HepG2 (cell line): ENCODE measurements around the gene CSNK2B. TPM values are rescaled to one million over a fixed set of nuclear protein-coding genes. Genes with fewer than 3 reads are reported as not detected.

Source experiments
- E2F2 ChIP-seq: sonication (generic); formaldehyde crosslinking; IDR thresholded peaks from 2 replicates; pipeline ENCODE4 v1.4.0; 2020; ENCODE audit warnings: missing genetic modification reagents, borderline replicate concordance
- GFI1 ChIP-seq: sonication (generic); formaldehyde crosslinking; IDR thresholded peaks from 2 replicates; pipeline ENCODE4 v1.5.0; 2020; ENCODE audit warnings: missing genetic modification reagents, mild to moderate bottlenecking, borderline replicate concordance
- JDP2 ChIP-seq: sonication (generic); formaldehyde crosslinking; IDR thresholded peaks from 2 replicates; pipeline ENCODE4 v1.8.1; 2022; ENCODE audit warnings: missing genetic modification reagents, borderline replicate concordance
- LBX2 ChIP-seq: sonication (generic); formaldehyde crosslinking; IDR thresholded peaks from 2 replicates; pipeline ENCODE4 v1.5.0; 2020; ENCODE audit warnings: missing genetic modification reagents, mild to moderate bottlenecking, borderline replicate concordance
- MAX ChIP-seq: IDR thresholded peaks from 2 replicates; pipeline ENCODE4 v1.6.1; 2012; ENCODE audit warnings: inconsistent platforms
- MLLT10 ChIP-seq: sonication (generic); formaldehyde crosslinking; IDR thresholded peaks from 2 replicates; pipeline ENCODE4 v1.4.0; 2020; ENCODE audit warnings: missing genetic modification reagents
- MYC ChIP-seq: sonication (generic); formaldehyde crosslinking; IDR thresholded peaks from 2 replicates; pipeline ENCODE4 v1.9.0; 2021; ENCODE audit warnings: missing genetic modification reagents, borderline replicate concordance
- NCOA2 ChIP-seq: sonication (generic); formaldehyde crosslinking; IDR thresholded peaks from 2 replicates; pipeline ENCODE4 v1.8.0; 2022; ENCODE audit warnings: inconsistent platforms
- NFAT5 ChIP-seq: sonication (generic); formaldehyde crosslinking; IDR thresholded peaks from 2 replicates; pipeline ENCODE4 v1.4.0; 2020; ENCODE audit warnings: missing genetic modification reagents
- NR2C2 ChIP-seq: sonication (generic); formaldehyde crosslinking; IDR thresholded peaks from 2 replicates; pipeline ENCODE4 v1.4.0; 2020; ENCODE audit warnings: missing genetic modification reagents, mild to moderate bottlenecking, moderate library complexity, borderline replicate concordance
- RBFOX2 ChIP-seq: fragments of 200-400 bp; formaldehyde crosslinking; IDR thresholded peaks from 2 replicates; pipeline ENCODE4 v1.6.1; 2017; ENCODE audit warnings: low read depth, mild to moderate bottlenecking, low read length
- TERF1 ChIP-seq: sonication (generic); formaldehyde crosslinking; IDR thresholded peaks from 2 replicates; pipeline ENCODE4 v1.8.0; 2022; ENCODE audit warnings: mild to moderate bottlenecking, missing genetic modification reagents, moderate library complexity
- ZBTB20 ChIP-seq: sonication (generic); formaldehyde crosslinking; IDR thresholded peaks from 2 replicates; pipeline ENCODE4 v1.8.1; 2023; ENCODE audit warnings: missing genetic modification reagents, low read depth, mild to moderate bottlenecking, borderline replicate concordance
- ZBTB25 ChIP-seq: IDR thresholded peaks from 2 replicates; pipeline ENCODE4 v1.6.1; 2018; ENCODE audit warnings: missing genetic modification reagents
- ZBTB7A ChIP-seq: sonication (generic); formaldehyde crosslinking; IDR thresholded peaks from 2 replicates; pipeline ENCODE4 v1.8.0; 2022; ENCODE audit warnings: mild to moderate bottlenecking, missing genetic modification reagents
- ZMYM2 ChIP-seq: sonication (generic); formaldehyde crosslinking; IDR thresholded peaks from 2 replicates; pipeline ENCODE4 v1.8.0; 2022; ENCODE audit warnings: mild to moderate bottlenecking, missing genetic modification reagents
- ZNF224 ChIP-seq: sonication (generic); formaldehyde crosslinking; IDR thresholded peaks from 2 replicates; pipeline ENCODE4 v1.5.0; 2020; ENCODE audit warnings: mild to moderate bottlenecking, missing genetic modification reagents
- ZNF441 ChIP-seq: sonication (generic); formaldehyde crosslinking; IDR thresholded peaks from 2 replicates; pipeline ENCODE4 v1.7.0; 2021; ENCODE audit warnings: missing genetic modification reagents, borderline replicate concordance
- ZNF484 ChIP-seq: sonication (generic); formaldehyde crosslinking; IDR thresholded peaks from 2 replicates; pipeline ENCODE4 v1.5.1; 2020; ENCODE audit warnings: mild to moderate bottlenecking, low read depth, missing genetic modification reagents, borderline replicate concordance
- polyA plus RNA-seq, 8 experiments: library from polyadenylated mRNA; depleted of rRNA in 3 of 8; stranded (reverse) in 7 of 8; unstranded in 1 of 8; fragments of >200 nt; fragmentation: Illumina TruSeq in 4 of 8; extraction: Trizol in 4 of 8; gene quantifications; 2 replicates each; pipeline versions ENCODE4 v1.2.1 to v1.2.3, GENCODE V29; 2011 to 2016; ENCODE audit warnings: low read depth in 4 of 8, missing spikeins in 1 of 8, mixed read lengths in 1 of 8; ENCODE audit not compliant: insufficient read depth in 1 of 8
- total RNA-seq, 5 experiments: library from RNA; depleted of rRNA; stranded (reverse); fragments of >200 nt; fragmentation: Illumina TruSeq; extraction: Trizol; gene quantifications; 2 replicates each; pipeline ENCODE4 v1.2.3, GENCODE V29; 2016; ENCODE audit warnings: low read depth in 1 of 5

CSNK2B gene
- total and polyA plus RNA-seq, 2 of the 13 experiments (the other 11 are each of a cell fraction or from before 2014, with no cell fraction given): 111 to 296 TPM

GRCh38 chr6:31619805-31620585 is 45.9 kb upstream of the CSNK2B start (continued):
- TF ChIP-seq TERF1 (CRISPR knock-in tag) (no peak), NR2C2 (CRISPR knock-in tag) (peak; percentile 37; the same call in 1 of the 2 replicates), LBX2 (CRISPR knock-in tag) (peak; percentile 79; the same call in 1 of the 2 replicates), ZNF484 (CRISPR knock-in tag) (no peak), ZMYM2 (CRISPR knock-in tag) (0 out of 2 replicates have a peak, but pooled peaks have one; percentile 5), JDP2 (CRISPR knock-in tag) (no peak), ZNF224 (CRISPR knock-in tag) (no peak; the same call in 1 of the 2 replicates), ZBTB20 (CRISPR knock-in tag) (peak; percentile 79; the same call in 1 of the 2 replicates), ZBTB7A (CRISPR knock-in tag) (no peak), ZNF441 (CRISPR knock-in tag) (peak; percentile 98), MLLT10 (CRISPR knock-in tag) (no peak), MAX (peak; percentile 97), ZBTB25 (no peak), NCOA2 (CRISPR knock-in tag) (peak; percentile 34; the same call in 1 of the 2 replicates), GFI1 (CRISPR knock-in tag) (peak; percentile 52), E2F2 (CRISPR knock-in tag) (peak; percentile 81; the same call in 1 of the 2 replicates), MYC (peak; percentile 54; the same call in 1 of the 2 replicates), NFAT5 (CRISPR knock-in tag) (peak; percentile 63; the same call in 1 of the 2 replicates), RBFOX2 (peak; percentile 75)
